ENCODE results near the gene SMAD3. TPM values are rescaled to one million over a fixed set of nuclear protein-coding genes. Genes with fewer than 3 reads are reported as not detected.

Gene SMAD3
- total and polyA plus RNA-seq, 7 donors = 2.9 to 47.6 (median 29.3) TPM

DNA sequence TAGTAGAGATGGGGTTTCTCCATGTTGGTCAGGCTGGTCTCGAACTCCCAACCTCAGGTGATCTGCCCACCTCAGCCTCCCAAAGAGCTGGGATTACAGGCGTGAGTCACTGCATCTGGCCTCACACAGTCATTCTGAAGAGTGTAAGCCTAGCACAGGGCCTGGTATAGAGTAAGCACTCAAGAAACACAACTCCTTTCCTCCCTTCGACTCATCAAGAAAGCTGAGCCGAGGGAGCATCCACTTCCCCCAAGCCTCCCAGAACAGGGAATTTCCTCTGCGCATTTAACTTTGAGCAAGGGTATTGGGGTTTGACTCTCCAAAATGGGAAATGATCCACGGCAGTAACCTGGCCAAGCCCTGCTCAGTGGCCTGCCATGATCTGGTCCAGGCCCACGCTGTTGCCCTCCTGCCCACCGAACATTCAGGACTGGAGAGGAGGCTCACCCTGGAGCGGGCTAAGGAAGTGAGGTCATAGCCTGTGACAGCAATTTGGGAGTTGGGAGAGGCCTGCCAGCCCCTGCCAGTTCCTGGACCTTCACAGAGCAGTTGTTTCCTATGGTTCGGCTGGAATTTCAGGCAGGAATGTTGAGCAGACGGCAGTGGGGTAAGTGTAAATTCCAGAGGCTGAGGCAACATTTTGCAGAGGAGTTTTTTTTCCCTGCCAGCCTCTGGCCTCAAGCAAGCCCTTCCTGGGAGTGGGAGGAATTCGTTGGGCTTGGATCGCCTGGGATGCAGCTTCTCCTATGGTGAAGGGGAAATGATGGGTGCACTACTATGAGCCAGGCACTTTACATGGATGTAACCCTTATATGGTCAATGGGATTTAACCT is 21.2 kb upstream of the SMAD3 start:
- H3K36me3 ChIP-seq (ENCODE audit: insufficient read depth in 1 of 2, low read depth in 1 of 2) = no peaks in the 10 kb centered on the region
- H3K4me1 ChIP-seq = peaks cover 23% of the 10 kb centered on the region
- H3K27ac ChIP-seq = peak overlapping the region; percentile 79
- peak overlapping the region; percentile 7 for H3K4me3 ChIP-seq
- H3K9me3 ChIP-seq = no peaks in the 10 kb centered on the region
- intact Hi-C loops (cut with DNase I) = no loop called here
- ATAC-seq (peak; percentile 50 to 89 (median 79)), DNase-seq (peak in 1 of 2 donors; percentile 51)
- TF ChIP-seq, protein P1, sequence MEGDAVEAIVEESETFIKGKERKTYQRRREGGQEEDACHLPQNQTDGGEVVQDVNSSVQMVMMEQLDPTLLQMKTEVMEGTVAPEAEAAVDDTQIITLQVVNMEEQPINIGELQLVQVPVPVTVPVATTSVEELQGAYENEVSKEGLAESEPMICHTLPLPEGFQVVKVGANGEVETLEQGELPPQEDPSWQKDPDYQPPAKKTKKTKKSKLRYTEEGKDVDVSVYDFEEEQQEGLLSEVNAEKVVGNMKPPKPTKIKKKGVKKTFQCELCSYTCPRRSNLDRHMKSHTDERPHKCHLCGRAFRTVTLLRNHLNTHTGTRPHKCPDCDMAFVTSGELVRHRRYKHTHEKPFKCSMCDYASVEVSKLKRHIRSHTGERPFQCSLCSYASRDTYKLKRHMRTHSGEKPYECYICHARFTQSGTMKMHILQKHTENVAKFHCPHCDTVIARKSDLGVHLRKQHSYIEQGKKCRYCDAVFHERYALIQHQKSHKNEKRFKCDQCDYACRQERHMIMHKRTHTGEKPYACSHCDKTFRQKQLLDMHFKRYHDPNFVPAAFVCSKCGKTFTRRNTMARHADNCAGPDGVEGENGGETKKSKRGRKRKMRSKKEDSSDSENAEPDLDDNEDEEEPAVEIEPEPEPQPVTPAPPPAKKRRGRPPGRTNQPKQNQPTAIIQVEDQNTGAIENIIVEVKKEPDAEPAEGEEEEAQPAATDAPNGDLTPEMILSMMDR (IDR thresholded peaks at IDR 0.05) = no peak
- 41 to 53% (median 53%) methylated on average over 13 of the region's 13 CpGs for WGBS, 3 donors
- H3K27me3 ChIP-seq (ENCODE audit: insufficient read depth in 3 of 3, low read length in 2 of 3) = no peaks in the 10 kb centered on the region

DNA sequence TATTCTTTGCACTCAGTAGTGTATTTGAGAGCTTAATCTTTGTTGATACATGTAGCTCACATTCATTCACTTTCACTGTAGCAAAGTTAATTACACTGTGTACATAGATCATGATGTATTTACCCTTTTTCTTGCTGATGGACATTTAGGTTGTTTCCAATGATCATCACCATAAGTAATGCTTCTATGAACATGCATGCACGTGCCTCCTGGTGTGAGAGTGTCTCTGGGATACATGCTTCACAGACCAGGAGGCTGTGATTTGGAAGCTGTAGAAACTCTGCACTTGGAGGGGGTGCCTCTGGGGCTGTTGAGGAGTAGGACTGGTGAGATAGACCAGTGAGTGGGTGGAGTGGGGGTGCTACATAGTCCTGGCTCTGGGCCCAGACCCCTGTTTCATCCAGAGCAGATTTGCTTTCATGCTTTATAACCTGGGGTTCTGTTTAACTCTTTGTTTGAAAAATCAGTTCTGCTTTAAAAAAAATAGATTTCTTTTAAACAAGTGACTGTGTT is 18.2 kb upstream of the SMAD3 start:
- Histone ChIP-seq H3K4me1 (peaks cover 24% of the 10 kb centered on the region), H3K36me3 (ENCODE audit: insufficient read depth in 1 of 2, low read depth in 1 of 2) (no peaks in the 10 kb centered on the region), H3K27me3 (ENCODE audit: insufficient read depth in 3 of 3, low read length in 2 of 3) (no peaks in the 10 kb centered on the region), H3K9me3 (no peaks in the 10 kb centered on the region), H3K4me3 (no peak overlapping the region), H3K27ac (no peak overlapping the region)
- 57 to 84% (median 78%) methylated on average over 1 of the region's 1 CpG for WGBS, 3 donors
- TF ChIP-seq, protein P1 (IDR thresholded peaks at IDR 0.05) = no peak
- ATAC-seq (no peak), DNase-seq (no peak)
- intact Hi-C loops (cut with DNase I) = no loop called here

DNA sequence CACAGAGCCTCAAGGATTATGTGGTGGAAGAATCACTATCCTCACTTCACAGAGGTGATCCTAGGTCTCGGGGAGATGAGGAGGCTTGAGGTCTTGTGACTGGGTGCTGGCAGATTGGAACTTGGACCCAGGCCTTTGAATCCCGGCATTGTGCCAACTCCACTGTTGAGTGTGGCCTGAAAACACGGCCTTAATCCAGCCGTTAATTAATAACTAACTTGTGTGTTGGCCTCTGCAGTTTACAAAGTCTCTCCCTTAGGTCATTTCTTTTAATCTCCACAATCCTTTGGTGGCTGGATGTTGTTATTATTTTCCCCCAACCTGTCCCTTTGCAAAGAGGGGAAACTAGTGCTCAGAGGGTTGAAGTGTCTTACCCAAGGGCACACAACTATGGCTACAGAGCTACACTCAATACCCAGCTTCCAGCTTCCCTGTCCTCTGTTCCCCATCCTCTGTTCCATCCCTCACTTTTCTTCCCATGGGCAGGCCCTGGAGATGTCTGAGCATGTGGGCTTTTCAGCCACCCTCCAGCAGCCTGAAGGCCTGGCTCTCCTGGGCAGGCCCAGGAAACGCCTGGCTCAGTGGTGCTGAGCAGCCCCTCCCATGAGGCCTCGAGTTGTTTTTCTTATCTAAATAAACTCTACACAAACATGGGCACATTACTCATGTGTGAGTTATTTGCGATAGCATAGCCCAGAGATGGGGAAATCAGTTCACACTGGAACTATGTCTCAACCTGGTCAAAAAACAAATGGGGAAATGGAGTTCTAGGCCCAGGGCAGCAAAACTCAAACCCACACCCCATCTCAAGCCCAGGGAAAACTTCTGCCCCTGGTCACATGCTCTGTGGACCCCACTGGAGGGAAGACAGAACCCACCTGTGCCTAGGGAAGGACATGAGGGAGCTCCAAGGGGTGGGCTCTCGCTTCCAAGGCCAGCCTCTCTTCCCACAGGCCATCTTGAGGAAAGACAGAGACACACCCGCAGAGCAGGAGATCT is 16.8 kb upstream of the SMAD3 start:
- Histone ChIP-seq H3K36me3 (ENCODE audit: insufficient read depth in 1 of 2, low read depth in 1 of 2) (no peaks in the 10 kb centered on the region), H3K27ac (peak overlapping the region; percentile 67), H3K4me1 (peaks cover 24% of the 10 kb centered on the region), H3K4me3 (no peak overlapping the region), H3K27me3 (ENCODE audit: insufficient read depth in 3 of 3, low read length in 2 of 3) (no peaks in the 10 kb centered on the region), H3K9me3 (no peaks in the 10 kb centered on the region)
- intact Hi-C loops (cut with DNase I) = no loop called here
- 60 to 78% (median 65%) methylated on average over 9 of the region's 9 CpGs for WGBS, 3 donors
- TF ChIP-seq, protein P1 (IDR thresholded peaks at IDR 0.05) = no peak
- DNase-seq = no peak
- ATAC-seq = peak; percentile 68 to 82 (median 72)

DNA sequence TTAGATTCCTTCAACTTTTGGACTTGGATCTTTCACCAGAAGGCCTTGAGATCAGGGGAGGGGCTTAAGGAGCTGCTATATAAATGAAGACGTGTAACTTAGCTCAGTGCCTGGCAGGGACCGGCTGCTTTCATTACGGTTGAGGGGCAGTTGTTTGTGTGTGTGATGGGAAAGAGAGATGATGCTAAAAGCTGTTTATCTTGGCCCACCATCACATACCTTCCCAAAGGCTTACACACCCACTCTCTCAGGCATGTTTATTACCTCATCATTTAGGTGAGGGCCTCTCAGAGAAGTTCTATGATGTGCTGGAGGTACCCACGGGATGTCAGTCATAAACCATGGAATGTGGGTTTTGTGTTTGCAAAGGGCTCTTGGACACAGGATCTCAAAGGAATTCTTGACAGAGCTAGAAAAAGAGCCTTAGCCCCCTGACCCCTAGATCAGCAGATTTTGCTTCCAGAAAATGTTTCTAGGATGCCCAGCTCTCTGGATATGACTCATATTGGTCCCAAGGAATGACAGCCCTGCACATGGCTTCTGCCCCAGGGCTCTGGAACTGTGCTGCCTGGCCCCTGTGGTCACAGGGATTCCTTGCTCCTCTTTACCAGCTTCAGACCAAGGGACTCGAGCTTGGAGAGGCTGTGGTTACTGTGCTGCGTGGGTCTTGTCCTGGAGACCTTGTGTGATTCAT is 15.9 kb upstream of the SMAD3 start:
- intact Hi-C loops (cut with DNase I) = no loop called here
- H3K27ac ChIP-seq = peak overlapping the region; percentile 67

More for the DNA sequence above, 15.9 kb upstream of the SMAD3 start:
- no peaks in the 10 kb centered on the region for H3K27me3 ChIP-seq (ENCODE audit: insufficient read depth in 3 of 3, low read length in 2 of 3)
- TF ChIP-seq, protein P1 (IDR thresholded peaks at IDR 0.05) = no peak
- ATAC-seq (peak in 3 of 4 donors; percentile 35 to 55 (median 45)), DNase-seq (no peak)
- 74 to 87% (median 77%) methylated on average over 6 of the region's 6 CpGs for WGBS, 3 donors
- no peak overlapping the region for H3K4me3 ChIP-seq
- peaks cover 18% of the 10 kb centered on the region for H3K4me1 ChIP-seq
- no peaks in the 10 kb centered on the region for H3K9me3 ChIP-seq
- no peaks in the 10 kb centered on the region for H3K36me3 ChIP-seq (ENCODE audit: insufficient read depth in 1 of 2, low read depth in 1 of 2)
